T-helper 17 cell (primary cell): ENCODE data around the gene IQSEC1. TPM values are rescaled to one million over a fixed set of nuclear protein-coding genes. Genes with fewer than 3 reads are reported as not detected.
A peak's percentile ranks its signal among the peaks of the same experiment; 100 is the strongest.

Experiments
- ATAC-seq: fragments of 150-1000 bp; cut with Tn5 transposase; 2 replicates; pipeline ENCODE4 v1.10.0; 2021; ENCODE audit warnings: mild to moderate bottlenecking, moderate library complexity
- DNase-seq, 3 donors: peaks; one replicate each; pipeline versions ENCODE4 v3.0.0 to v3.0.0-alpha.2; 2020 to 2021
- H3K9me3 ChIP-seq: one replicate; pipeline ENCODE4 v1.7.0; 2013; ENCODE audit warnings: low read length, mild to moderate bottlenecking; ENCODE audit not compliant: control insufficient read depth, poor library complexity, severe bottlenecking
- H3K27ac Mint-ChIP-seq: one replicate; pipeline ENCODE4 v1.8.0; 2022; ENCODE audit warnings: mild to moderate bottlenecking, moderate library complexity, mixed read lengths
- H3K27me3 Mint-ChIP-seq: one replicate; pipeline ENCODE4 v1.8.0; 2022; ENCODE audit warnings: mixed read lengths
- H3K36me3 Mint-ChIP-seq: one replicate; pipeline ENCODE4 v1.8.0; 2022; ENCODE audit warnings: low read depth, mixed read lengths
- H3K4me1 Mint-ChIP-seq: one replicate; pipeline ENCODE4 v1.8.0; 2022; ENCODE audit warnings: mild to moderate bottlenecking, mixed read lengths
- H3K4me3 Mint-ChIP-seq: one replicate; pipeline ENCODE4 v1.8.0; 2022; ENCODE audit warnings: mild to moderate bottlenecking, moderate library complexity, mixed read lengths
- total RNA-seq, 4 donors: library from RNA in 2 of 4; stranded (reverse) in 2 of 4; gene quantifications; one replicate each; pipeline ENCODE4 v1.2.3 and lab custom pipeline; 2022 to 2026

IQSEC1 gene
- total RNA-seq, 2 donors from 2014 or later: 114 to 128 TPM

DNA sequence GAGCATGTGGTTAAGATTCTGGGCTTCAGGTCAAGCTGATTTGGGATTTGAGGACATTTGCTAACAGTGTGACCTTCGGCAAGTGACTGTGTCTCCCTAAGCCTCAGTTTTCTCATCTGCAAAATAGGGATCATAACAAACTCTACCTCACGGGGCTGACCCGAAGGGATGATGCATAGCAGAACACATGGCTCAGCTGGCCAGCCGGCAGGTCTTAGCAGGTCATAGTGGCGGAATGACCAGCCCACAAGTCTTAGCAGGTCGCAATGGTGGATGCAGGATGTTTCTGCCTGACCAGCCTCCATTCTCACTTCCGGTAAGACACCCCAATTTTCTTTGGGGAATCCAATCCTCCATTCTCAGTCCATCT is 63.3 kb downstream of the IQSEC1 start:
- H3K4me1 Mint-ChIP-seq: peaks cover 70% of the 10 kb centered on the region
- ATAC-seq (no peak), DNase-seq (no peak)
- H3K36me3 Mint-ChIP-seq: peaks cover 8% of the 10 kb centered on the region
- no peaks in the 10 kb centered on the region for H3K9me3 ChIP-seq
- H3K4me3 Mint-ChIP-seq: peak overlapping the region; percentile 87
- no peaks in the 10 kb centered on the region for H3K27me3 Mint-ChIP-seq
- peak overlapping the region; percentile 100 for H3K27ac Mint-ChIP-seq

DNA sequence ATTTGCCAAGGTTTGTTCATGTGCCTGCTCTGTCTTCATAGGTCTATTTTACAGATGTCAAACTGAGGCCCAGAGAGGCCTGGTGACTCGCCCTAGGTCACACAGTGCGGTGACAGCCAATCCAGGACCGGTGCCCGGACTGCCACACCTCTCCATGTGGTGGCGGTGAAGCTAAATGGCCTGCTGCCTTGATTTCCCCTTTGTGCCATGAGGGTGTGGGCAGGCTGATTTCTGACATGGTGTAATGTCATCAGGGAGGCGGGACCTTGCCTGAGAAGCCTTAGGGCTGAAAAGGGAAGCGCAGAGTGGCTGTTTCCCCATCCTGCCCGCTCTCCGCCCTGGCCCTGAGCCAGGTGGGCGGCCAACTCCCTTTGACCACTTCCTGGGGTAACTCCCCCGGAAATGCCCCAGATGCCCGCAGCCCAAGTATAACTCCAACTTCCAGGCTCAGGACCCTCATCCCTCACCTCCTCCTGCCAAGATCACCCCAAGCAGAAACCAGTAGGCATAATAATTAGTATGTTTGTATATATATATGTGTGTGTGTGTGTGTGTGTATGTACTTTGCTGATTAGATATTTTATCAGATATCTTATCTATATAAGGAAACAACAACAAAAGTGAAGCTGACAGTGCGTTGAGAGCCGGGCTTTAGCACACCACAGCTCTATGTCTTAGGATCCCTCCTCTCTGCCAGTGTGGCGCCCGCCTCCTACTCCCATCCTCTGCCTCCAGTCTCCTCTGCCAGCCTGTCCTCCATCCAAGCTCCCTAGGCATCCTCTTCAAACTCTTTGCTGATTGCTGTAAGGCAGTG is 63.9 kb downstream of the IQSEC1 start:
- DNase-seq (peak; percentile 34 to 58 (median 36)), ATAC-seq (peak; percentile 31)
- Mint-ChIP-seq H3K27ac (peak overlapping the region; percentile 100), H3K4me1 (peaks cover 69% of the 10 kb centered on the region), H3K27me3 (no peaks in the 10 kb centered on the region), H3K36me3 (peaks cover 8% of the 10 kb centered on the region), H3K4me3 (peak overlapping the region; percentile 87)
- H3K9me3 ChIP-seq: no peaks in the 10 kb centered on the region

DNA sequence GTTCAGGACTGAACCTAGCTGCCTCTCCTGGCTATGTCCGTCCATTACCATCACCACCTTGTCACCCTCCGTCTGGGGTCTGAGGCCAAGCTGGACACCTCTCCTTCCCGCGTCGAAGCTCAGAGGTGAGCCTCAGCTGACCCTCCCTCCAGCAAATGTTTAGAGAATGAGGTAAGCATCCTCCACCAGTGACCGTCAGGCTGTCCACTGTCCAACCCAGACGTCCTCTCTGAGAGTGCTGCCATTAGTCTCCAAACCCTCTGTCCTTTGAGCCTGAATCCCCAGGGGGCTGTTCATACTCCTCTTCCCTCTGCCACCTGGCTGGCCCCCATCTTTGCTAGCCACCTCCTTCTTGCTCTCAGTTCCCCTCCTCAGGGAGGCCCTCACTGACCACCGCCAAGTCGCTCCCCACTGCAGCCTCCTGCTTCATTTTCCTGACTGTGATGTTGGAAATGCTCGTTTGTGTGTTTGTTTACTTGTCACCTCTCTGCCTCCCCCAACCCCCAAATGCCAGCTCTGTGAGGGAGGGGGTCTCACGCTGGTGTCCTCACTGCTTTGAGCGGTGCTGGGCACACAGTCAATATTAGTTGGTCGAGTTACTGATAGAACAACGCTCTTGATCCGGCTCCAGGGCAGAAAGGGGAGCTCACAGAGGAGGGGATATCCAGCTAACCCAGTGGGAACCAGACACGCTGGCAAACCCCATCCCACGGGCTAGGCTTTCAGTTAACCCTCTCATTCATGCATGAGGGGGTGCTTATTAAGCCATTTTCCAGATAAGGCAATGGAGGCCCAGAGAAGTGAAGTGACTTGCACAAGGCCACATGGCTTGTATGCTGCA is 64.9 kb downstream of the IQSEC1 start:
- H3K27ac Mint-ChIP-seq: peak overlapping the region; percentile 100
- peaks cover 6% of the 10 kb centered on the region for H3K36me3 Mint-ChIP-seq
- H3K9me3 ChIP-seq: no peaks in the 10 kb centered on the region
- ATAC-seq: no peak
- DNase-seq: no peak
- peaks cover 71% of the 10 kb centered on the region for H3K4me1 Mint-ChIP-seq
- no peaks in the 10 kb centered on the region for H3K27me3 Mint-ChIP-seq
- H3K4me3 Mint-ChIP-seq: peak overlapping the region; percentile 87

DNA sequence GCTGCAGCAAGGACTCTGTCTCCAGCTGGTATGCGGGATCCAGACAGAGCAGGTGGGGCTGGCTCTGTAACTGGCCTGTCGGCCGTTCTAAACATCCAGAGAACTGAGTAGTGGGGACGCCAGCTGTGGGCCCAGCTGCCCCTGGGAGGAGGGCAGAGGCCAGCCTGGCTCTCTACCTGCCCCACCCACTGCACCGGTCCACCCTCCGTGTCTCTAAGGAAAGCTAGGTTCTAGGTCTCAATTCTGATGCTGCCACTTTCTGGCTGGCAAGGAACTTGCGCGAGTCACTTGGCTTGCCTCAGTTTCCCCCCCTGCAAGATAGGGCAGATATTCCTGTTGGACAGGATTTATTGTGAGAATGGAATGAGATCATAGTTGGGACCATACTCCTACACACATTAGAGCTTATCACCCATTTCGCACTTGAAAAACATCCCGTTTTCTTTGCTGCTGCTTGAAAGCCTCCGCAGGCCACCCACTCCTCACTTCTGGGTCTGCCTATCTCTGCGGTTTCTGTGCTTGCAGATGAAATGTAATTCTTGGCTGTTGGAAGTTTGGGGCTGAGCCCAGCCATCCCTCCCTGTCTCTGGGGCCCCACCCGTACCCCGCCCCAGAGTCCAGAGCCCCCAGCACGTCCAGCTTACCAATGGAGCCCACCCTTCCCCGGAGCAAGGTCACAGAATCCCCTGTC is 65.8 kb downstream of the IQSEC1 start:
- no peak for ATAC-seq
- Mint-ChIP-seq H3K27me3 (no peaks in the 10 kb centered on the region), H3K27ac (peak overlapping the region; percentile 100), H3K36me3 (peaks cover 5% of the 10 kb centered on the region), H3K4me1 (peaks cover 72% of the 10 kb centered on the region), H3K4me3 (peak overlapping the region; percentile 87)
- DNase-seq: no peak
- H3K9me3 ChIP-seq: no peaks in the 10 kb centered on the region

DNA sequence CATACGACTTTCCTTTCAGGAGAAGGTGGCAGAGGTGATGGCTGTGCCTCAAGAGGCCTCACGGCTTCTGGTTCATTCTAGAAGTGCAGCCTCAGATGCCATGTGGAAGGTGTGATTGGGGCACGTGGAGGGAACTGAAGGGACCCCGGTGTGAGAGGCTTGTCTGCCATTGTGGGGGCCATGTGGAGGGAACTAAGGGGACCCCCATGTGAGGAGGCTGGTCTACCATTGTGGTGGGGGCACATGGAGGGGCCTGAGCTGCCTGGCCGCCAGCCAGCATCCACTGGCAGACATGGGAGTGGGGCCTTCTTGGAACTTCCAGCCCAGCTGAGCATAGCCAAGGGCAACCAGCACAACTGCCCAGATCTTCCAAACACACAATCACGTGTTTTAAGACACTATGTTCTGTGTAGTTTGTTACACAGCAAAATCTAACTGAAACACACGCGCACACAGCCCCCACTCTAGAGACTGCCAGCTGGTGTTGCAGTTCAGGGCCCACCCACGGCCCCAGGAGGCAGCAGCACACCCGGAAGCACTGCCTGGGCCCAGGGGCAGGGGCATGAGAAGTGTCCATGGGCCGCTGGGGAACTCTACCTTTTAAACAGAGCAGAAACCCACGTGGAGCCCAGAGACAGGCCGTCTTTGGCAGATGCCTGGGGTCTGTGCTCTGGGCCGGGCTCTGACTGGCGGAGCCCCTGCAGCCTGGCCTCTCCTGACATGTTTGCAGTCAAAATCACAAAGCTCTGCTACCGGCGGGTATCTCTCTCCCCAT is 66.8 kb downstream of the IQSEC1 start:
- H3K9me3 ChIP-seq: no peaks in the 10 kb centered on the region
- Mint-ChIP-seq H3K36me3 (peaks cover 3% of the 10 kb centered on the region), H3K4me3 (peak overlapping the region; percentile 47), H3K27ac (peak overlapping the region; percentile 66), H3K4me1 (peaks cover 70% of the 10 kb centered on the region), H3K27me3 (no peaks in the 10 kb centered on the region)
- ATAC-seq: no peak
- DNase-seq: no peak

DNA sequence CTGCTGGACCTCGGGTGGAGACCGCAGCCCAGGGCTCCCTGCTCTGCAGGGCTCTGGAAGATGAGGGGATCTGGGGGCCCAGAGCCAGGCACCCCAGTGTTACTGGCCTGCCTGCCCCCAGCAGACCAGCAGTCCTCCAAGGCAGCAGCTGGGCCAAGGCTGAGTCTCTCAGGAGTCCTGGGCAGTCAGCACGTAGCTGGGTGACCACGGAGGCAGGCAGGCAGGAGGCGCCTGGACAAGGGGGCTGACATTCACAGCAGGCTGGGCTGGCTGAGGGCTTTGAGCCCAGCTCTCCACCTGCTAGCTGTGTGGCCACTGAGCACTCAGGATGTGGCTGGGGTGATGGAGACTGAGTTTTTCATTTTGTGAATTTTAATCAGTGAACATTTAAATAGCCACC is 67.9 kb downstream of the IQSEC1 start:
- Mint-ChIP-seq H3K4me3 (peak overlapping the region; percentile 43), H3K4me1 (peaks cover 65% of the 10 kb centered on the region), H3K36me3 (peaks cover 3% of the 10 kb centered on the region), H3K27ac (peak overlapping the region; percentile 72), H3K27me3 (no peaks in the 10 kb centered on the region)
- DNase-seq (no peak), ATAC-seq (no peak)
- no peaks in the 10 kb centered on the region for H3K9me3 ChIP-seq

DNA sequence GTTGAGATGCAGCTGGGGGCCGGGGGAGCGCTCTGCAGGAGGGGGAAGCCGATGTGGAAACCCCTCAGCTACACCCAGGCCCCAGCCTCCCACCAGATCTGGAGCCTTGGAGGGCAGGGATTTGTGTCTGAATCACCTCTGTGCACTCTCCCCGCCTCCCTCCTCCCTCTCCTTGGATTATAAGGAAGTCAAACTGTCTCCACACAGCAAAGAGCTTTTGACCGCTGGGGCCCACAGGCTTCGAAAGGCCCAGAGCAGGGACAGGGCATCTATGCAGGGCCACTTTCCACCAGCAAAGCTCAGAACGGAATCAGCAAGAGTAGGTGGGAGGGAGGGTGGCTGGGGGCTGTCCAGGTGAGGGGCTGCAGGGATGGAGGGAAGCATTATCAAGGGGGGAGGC is 68.9 kb downstream of the IQSEC1 start:
- Mint-ChIP-seq H3K36me3 (peaks cover 6% of the 10 kb centered on the region), H3K4me3 (peak overlapping the region; percentile 43), H3K27ac (peak overlapping the region; percentile 93), H3K4me1 (peaks cover 63% of the 10 kb centered on the region), H3K27me3 (no peaks in the 10 kb centered on the region)
- no peaks in the 10 kb centered on the region for H3K9me3 ChIP-seq
- DNase-seq: no peak
- no peak for ATAC-seq

DNA sequence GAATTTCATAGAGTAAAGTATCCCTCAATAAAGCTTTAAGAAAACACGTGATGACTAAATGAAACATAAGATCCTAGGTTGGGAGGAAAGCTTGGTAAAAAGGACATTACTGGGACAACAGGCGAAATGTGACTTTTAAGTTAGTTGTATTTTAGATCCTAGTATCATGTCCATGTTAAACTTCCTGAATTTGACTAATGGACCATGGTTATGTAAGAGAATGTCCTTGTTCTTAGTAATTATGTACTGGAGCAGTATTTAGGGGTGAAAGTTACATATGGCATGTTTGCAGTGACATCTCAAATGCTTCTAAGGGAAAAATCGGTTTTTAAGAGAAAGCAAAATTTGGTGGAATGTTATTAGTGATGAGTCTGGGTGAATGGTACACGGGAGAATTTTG is 69.6 kb downstream of the IQSEC1 start:
- H3K4me1 Mint-ChIP-seq: peaks cover 62% of the 10 kb centered on the region
- no peak overlapping the region for H3K4me3 Mint-ChIP-seq
- peaks cover 6% of the 10 kb centered on the region for H3K36me3 Mint-ChIP-seq
- peak overlapping the region; percentile 93 for H3K27ac Mint-ChIP-seq
- ATAC-seq: no peak
- H3K27me3 Mint-ChIP-seq: no peaks in the 10 kb centered on the region
- no peak for DNase-seq
- H3K9me3 ChIP-seq: no peaks in the 10 kb centered on the region

DNA sequence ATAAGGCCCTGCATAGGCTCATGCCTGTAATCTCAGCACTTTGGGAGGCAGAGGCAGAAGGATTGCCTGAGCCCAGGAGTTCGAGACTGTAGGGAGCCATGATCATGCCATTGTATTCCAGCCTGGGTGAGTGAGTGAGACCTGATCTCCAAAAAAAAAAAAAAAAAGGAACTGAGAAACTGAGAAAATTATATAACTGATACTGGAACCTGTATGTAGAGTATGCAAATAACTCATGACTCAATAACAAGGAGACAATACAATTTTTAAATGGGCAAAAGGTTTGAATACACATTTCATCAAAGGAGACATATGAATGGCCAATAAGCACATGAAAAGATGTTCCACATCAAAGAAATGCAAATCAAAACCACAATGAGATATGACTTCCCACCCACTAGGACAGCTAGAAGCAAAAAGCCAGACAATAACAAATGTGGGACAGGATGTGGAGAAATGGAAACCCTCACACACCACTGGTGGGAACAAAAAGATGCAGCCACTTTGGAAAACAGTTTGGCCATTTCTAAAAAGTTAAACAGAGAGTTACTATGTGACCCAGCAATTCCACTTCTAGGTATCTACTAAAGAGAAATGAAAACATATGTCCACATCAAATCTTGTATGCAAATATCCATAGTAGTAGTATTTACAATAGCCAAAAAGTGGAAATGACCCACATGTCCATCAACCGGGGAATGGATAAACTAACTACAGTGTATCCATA is 70.7 kb downstream of the IQSEC1 start:
- Mint-ChIP-seq H3K4me3 (peak overlapping the region; percentile 61), H3K27ac (peak overlapping the region; percentile 93), H3K4me1 (peaks cover 62% of the 10 kb centered on the region), H3K27me3 (no peaks in the 10 kb centered on the region), H3K36me3 (peaks cover 3% of the 10 kb centered on the region)
- ATAC-seq (peak; percentile 74), DNase-seq (no peak)
- no peaks in the 10 kb centered on the region for H3K9me3 ChIP-seq

DNA sequence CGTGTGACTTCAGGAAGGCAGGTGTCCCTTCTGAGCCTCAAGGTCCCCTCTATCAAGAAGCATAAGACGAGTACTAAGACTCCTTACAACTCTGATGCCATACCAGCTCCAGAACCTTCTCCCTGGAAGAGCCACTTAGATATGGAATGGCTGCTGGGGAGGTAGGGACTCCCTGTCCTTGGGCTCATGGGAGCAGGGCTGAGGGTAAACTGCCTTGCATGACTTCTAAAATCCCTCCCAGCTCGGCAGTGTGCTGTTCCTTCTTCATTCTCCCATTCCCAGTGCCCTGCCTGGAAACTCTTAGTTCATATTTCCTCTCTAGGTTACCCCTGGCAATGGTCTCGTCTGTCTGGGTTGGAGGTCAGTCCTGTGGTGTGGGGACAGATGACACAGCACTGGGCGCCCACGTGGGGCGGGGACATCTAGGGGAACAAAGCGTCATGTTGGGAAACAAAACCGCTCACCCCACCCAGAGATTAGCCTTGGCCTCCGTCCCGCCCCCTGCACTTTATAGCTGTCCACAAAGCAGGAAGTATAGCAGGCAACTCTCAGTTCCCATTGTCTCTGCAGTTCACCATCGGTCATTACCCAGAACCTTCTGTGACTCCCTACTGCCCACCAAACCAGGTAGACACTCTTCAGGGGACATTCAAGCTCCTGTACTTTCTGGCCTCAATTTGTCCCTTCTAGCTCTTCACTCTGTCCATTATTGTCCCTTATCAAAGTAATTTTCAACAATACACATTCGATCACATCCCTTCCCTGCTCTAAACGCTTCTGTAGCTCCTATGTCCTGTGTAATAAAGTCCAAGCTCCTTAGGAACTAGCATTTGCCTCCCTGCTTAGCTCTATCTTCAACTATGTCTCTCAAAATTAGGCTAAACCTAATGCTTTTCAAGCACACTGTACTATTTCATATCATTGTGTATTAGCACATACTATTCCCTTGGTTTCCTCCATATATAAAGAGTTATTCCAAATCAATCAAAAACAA is 73.8 kb downstream of the IQSEC1 start:
- Mint-ChIP-seq H3K27me3 (no peaks in the 10 kb centered on the region), H3K27ac (peak overlapping the region; percentile 82), H3K4me3 (peak overlapping the region; percentile 32), H3K36me3 (peaks cover 3% of the 10 kb centered on the region), H3K4me1 (peaks cover 64% of the 10 kb centered on the region)
- no peaks in the 10 kb centered on the region for H3K9me3 ChIP-seq
- no peak for ATAC-seq
- no peak for DNase-seq

DNA sequence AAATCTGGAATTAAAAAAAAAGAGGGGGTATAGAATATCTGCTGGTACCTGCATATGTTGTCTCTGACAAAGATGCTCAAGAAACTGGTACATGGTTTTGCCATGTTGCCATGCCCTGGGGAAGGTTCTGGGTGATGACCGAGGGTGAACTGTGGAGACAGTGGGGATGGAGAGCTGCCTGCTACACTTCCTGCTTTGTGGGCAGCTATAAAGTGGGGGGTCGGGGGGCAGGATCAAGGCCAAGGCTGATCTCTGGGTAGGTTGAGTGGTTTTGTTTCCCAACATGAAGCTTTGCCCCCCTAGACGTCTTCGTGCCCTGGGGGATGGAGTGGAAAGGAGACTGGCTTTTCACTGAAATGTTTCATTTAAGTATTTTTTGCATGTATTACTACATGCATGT is 74.6 kb downstream of the IQSEC1 start:
- ATAC-seq (no peak), DNase-seq (no peak)
- H3K4me1 Mint-ChIP-seq: peaks cover 56% of the 10 kb centered on the region
- H3K9me3 ChIP-seq: no peaks in the 10 kb centered on the region
- H3K27me3 Mint-ChIP-seq: no peaks in the 10 kb centered on the region
- H3K4me3 Mint-ChIP-seq: no peak overlapping the region
- peaks cover 3% of the 10 kb centered on the region for H3K36me3 Mint-ChIP-seq
- peak overlapping the region; percentile 82 for H3K27ac Mint-ChIP-seq
